Measurements from ENCODE around the gene GABRG3. TPM values are rescaled to one million over a fixed set of nuclear protein-coding genes. Genes with fewer than 3 reads are reported as not detected.

Gene GABRG3
- total RNA-seq, 1 donor from 2014 or later = not detected

- intact Hi-C loops (cut with micrococcal nuclease) = no loop called here
These were observed 521.0 kb downstream of the GABRG3 start for GRCh38 chr15:27491666-27492621.

- intact Hi-C loops (cut with micrococcal nuclease) = no loop called here
These were observed 525.0 kb downstream of the GABRG3 start for GRCh38 chr15:27495963-27496459.

- intact Hi-C loops (cut with micrococcal nuclease) = no loop called here
These were observed 527.7 kb downstream of the GABRG3 start for GRCh38 chr15:27498700-27499099.

GRCh38 chr15:27499191-27499590 is 528.2 kb downstream of the GABRG3 start:
- intact Hi-C loops (cut with micrococcal nuclease) = no loop called here

- intact Hi-C loops (cut with micrococcal nuclease) = no loop called here
These were observed 528.7 kb downstream of the GABRG3 start for GRCh38 chr15:27499719-27500118.

- intact Hi-C loops (cut with micrococcal nuclease) = no loop called here
These were observed 529.2 kb downstream of the GABRG3 start for GRCh38 chr15:27500206-27500605.

- intact Hi-C loops (cut with micrococcal nuclease) = no loop called here
These were observed 535.8 kb downstream of the GABRG3 start for GRCh38 chr15:27506752-27507151.

GRCh38 chr15:27509014-27509413 is 538.0 kb downstream of the GABRG3 start:
- intact Hi-C loops (cut with micrococcal nuclease) = no loop called here

- intact Hi-C loops (cut with micrococcal nuclease) = no loop called here
These were observed 541.5 kb downstream of the GABRG3 start for GRCh38 chr15:27512281-27513001.

- intact Hi-C loops (cut with micrococcal nuclease) = no loop called here
These were observed 543.5 kb downstream of the GABRG3 start for GRCh38 chr15:27514526-27514925.

- intact Hi-C loops (cut with micrococcal nuclease) = no loop called here
These were observed 556.6 kb downstream of the GABRG3 start for GRCh38 chr15:27527490-27528067.

GRCh38 chr15:27529399-27529798 is 558.4 kb downstream of the GABRG3 start:
- intact Hi-C loops (cut with micrococcal nuclease) = no loop called here

GRCh38 chr15:27530994-27531393 is 560.0 kb downstream of the GABRG3 start:
- intact Hi-C loops (cut with micrococcal nuclease) = no loop called here

GRCh38 chr15:27532358-27532757 is 561.4 kb downstream of the GABRG3 start:
- intact Hi-C loops (cut with micrococcal nuclease) = no loop called here

GRCh38 chr15:27535445-27536129 is 564.6 kb downstream of the GABRG3 start:
- intact Hi-C loops (cut with micrococcal nuclease) = no loop called here

- intact Hi-C loops (cut with micrococcal nuclease) = no loop called here
These were observed 567.3 kb downstream of the GABRG3 start for GRCh38 chr15:27538325-27538724.

GRCh38 chr15:27541581-27541980 is 570.6 kb downstream of the GABRG3 start:
- intact Hi-C loops (cut with micrococcal nuclease) = no loop called here

- intact Hi-C loops (cut with micrococcal nuclease) = no loop called here
These were observed 574.7 kb downstream of the GABRG3 start for GRCh38 chr15:27545494-27546255.

GRCh38 chr15:27549746-27550145 is 578.8 kb downstream of the GABRG3 start:
- intact Hi-C loops (cut with micrococcal nuclease) = no loop called here

- intact Hi-C loops (cut with micrococcal nuclease) = no loop called here
These were observed 579.7 kb downstream of the GABRG3 start for GRCh38 chr15:27550635-27551034.

Measured in T-helper 2 cell treated with Interferon-gamma antibody and Interleukin-4, amounts not matched to agents 100 ng/mL and 5 ng/mL, for 36 hours (primary cell).